K562 (cell line): ENCODE data around the gene RBPMS2. TPM values are rescaled to one million over a fixed set of nuclear protein-coding genes. Genes with fewer than 3 reads are reported as not detected.

ENCODE experiments used
- ATAC-seq: fragments of 200-7000 bp; cut with Tn5 transposase; 3 replicates; pipeline ENCODE4 v1.9.1; 2020; ENCODE audit warnings: moderate library complexity
- BruUV-seq: library from RNA; stranded (reverse); fragments of 400-500 nt; replicated peaks from 2 replicates; lab custom pipeline; 2021; lab: Mats Ljungman, UMichigan
- CTCF ChIA-PET: fragments of 300-600 bp; formaldehyde crosslinking; extraction: SDS; loops from one replicate; lab custom pipeline; 2021; ENCODE audit warnings: low intra/inter-chr PET ratio; lab: Yijun Ruan, JAX
- POLR2A ChIA-PET: fragments of 300-600, 350-650 bp; sonication (Branson Sonifier 250); formaldehyde crosslinking; extraction: SDS; loops from one replicate; lab custom pipeline; 2021; ENCODE audit warnings: antibody characterized with exemption, inconsistent platforms; lab: Yijun Ruan, JAX
- DNase-seq, 4 experiments: peaks; one replicate each; pipeline versions ENCODE4 v3.0.0 to v3.0.0-alpha.2; 2011 to 2018; ENCODE audit warnings: low spot score in 3 of 4, mixed read lengths in 3 of 4; ENCODE audit errors: extremely low read depth in 1 of 4
- FAIRE-seq: peaks from 2 replicates; lab custom pipeline; 2011; peaks lifted over from hg19 to GRCh38; lab: Jason Lieb, UNC
- H2AFZ ChIP-seq: 2 replicates; pipeline ENCODE4 v1.6.0; 2011; ENCODE audit warnings: low read depth, low read length, control low read depth, inconsistent platforms
- H3K27ac ChIP-seq: fragments of 200-600 bp; 3 replicates; pipeline ENCODE4 v1.8.0; 2011; ENCODE audit warnings: low read depth, mild to moderate bottlenecking, control low read depth, inconsistent platforms, low read length, moderate library complexity, mixed read lengths; ENCODE audit errors: extremely low read depth
- H3K27me3 ChIP-seq, 2 experiments: fragments of 300-600 bp in 1 of 2; 2 replicates in 1 of 2; 3 replicates in 1 of 2; pipeline versions ENCODE4 v1.6.0 to v1.8.0; 2011; ENCODE audit warnings: inconsistent platforms in 2 of 2, low read length in 2 of 2, mild to moderate bottlenecking in 1 of 2, mixed read lengths in 1 of 2, moderate library complexity in 1 of 2; ENCODE audit not compliant: control insufficient read depth in 2 of 2, insufficient read depth in 2 of 2
- H3K36me3 ChIP-seq: fragments of 300-600 bp; 3 replicates; pipeline ENCODE4 v1.8.0; 2011; ENCODE audit warnings: mild to moderate bottlenecking, low read length, inconsistent platforms; ENCODE audit not compliant: control insufficient read depth, insufficient read depth
- H3K4me1 ChIP-seq, 2 experiments: fragments of 200-600 bp in 1 of 2; replicated peaks in 1 of 2; 2 replicates in 1 of 2; 3 replicates in 1 of 2; pipeline versions ENCODE4 v1.5.1 to v1.8.0; 2011; ENCODE audit warnings: inconsistent platforms in 2 of 2, low read length in 2 of 2, mild to moderate bottlenecking in 1 of 2, mixed read lengths in 1 of 2, moderate library complexity in 1 of 2; ENCODE audit not compliant: control insufficient read depth in 2 of 2, insufficient read depth in 2 of 2
- H3K4me2 ChIP-seq: 2 replicates; pipeline ENCODE4 v1.6.1; 2011; ENCODE audit warnings: low read length, control low read depth, inconsistent platforms, mixed read lengths; ENCODE audit not compliant: insufficient read depth
- H3K4me3 ChIP-seq: fragments of 200-600 bp; sonication (generic), shearing (Covaris generic); 2 replicates; pipeline ENCODE4 v1.5.1; 2016; ENCODE audit warnings: control low read depth, inconsistent platforms
- H3K79me2 ChIP-seq: fragments of 200-600 bp; 3 replicates; pipeline ENCODE4 v1.8.0; 2011; ENCODE audit warnings: low read length, inconsistent platforms; ENCODE audit not compliant: control insufficient read depth, insufficient read depth
- H3K9ac ChIP-seq, 2 experiments: 2 replicates each; pipeline versions ENCODE4 v1.6.0 to v1.6.1; 2011; ENCODE audit warnings: low read depth in 2 of 2, low read length in 2 of 2, control low read depth in 1 of 2, inconsistent platforms in 1 of 2, mild to moderate bottlenecking in 1 of 2, mixed read lengths in 1 of 2; ENCODE audit not compliant: insufficient read depth in 1 of 2
- H3K9me1 ChIP-seq: one replicate; pipeline ENCODE4 v1.6.0; 2011; ENCODE audit warnings: inconsistent platforms, mild to moderate bottlenecking, low read length, moderate library complexity; ENCODE audit not compliant: control insufficient read depth, insufficient read depth
- H3K9me3 ChIP-seq: replicated peaks from 2 replicates; pipeline ENCODE4 v1.5.1; 2011; ENCODE audit warnings: low read depth, low read length, inconsistent platforms; ENCODE audit not compliant: control insufficient read depth, insufficient read depth
- H4K20me1 ChIP-seq: replicated peaks from 2 replicates; pipeline ENCODE4 v1.6.1; 2011; ENCODE audit warnings: low read length, inconsistent platforms, mixed read lengths; ENCODE audit not compliant: control insufficient read depth, insufficient read depth
- EGR1 ChIP-seq: fragments of 450-650 bp; conservative IDR thresholded peaks from 2 replicates; pipeline ENCODE4 v1.6.1; 2017; ENCODE audit warnings: mild to moderate bottlenecking
- FIP1L1 ChIP-seq: fragments of 200-400 bp; formaldehyde crosslinking; IDR thresholded peaks from 2 replicates; pipeline ENCODE4 v1.6.1; 2018; ENCODE audit warnings: mild to moderate bottlenecking, low read depth, low read length; ENCODE audit not compliant: poor library complexity, severe bottlenecking
- FOSL1 ChIP-seq: fragments of 200-800 bp; sonication (Bioruptor generic); conservative IDR thresholded peaks from 2 replicates; pipeline ENCODE4 v1.6.1; 2016; ENCODE audit warnings: missing genetic modification characterization, missing compliant biosample characterization
- NFIC ChIP-seq: fragments of 450-650 bp; IDR thresholded peaks from 2 replicates; pipeline ENCODE4 v1.6.1; 2017; ENCODE audit warnings: mild to moderate bottlenecking, inconsistent platforms
- WGBS: fragments of 100-300 bp; shearing (Covaris generic); methylation state at CpG from one replicate; pipeline ENCODE4 v1.1.6; 2016; ENCODE audit warnings: low coverage, mixed read lengths; ENCODE audit not compliant: insufficient coverage; ENCODE audit errors: missing lambda C conversion rate; 5-methylcytosine and 5-hydroxymethylcytosine counted together
- in situ Hi-C: fragments of 300-500 bp; cut with MboI; formaldehyde crosslinking; loops from 4 replicates; pipeline ENCODE4 v1.15.0; 2018; ENCODE audit warnings: inconsistent platforms, mixed read lengths
- intact Hi-C: fragments of 100-400 bp; cut with micrococcal nuclease; formaldehyde crosslinking; loops from 2 replicates; pipeline ENCODE4 v1.14.2; 2022
- polyA plus RNA-seq, 8 experiments: library from polyadenylated mRNA; depleted of rRNA in 4 of 8; stranded (reverse) in 5 of 8; unstranded in 3 of 8; fragments of >200 nt; fragmentation: Nextera tagmentation in 2 of 8; fragmentation: Illumina TruSeq in 1 of 8; extraction: Ambion mirVana in 2 of 8; extraction: Trizol in 1 of 8; gene quantifications; 2 replicates each; pipeline versions ENCODE4 v1.2.1 to v1.2.3, GENCODE V29; 2011 to 2014; ENCODE audit warnings: inconsistent platforms in 1 of 8, missing spikeins in 1 of 8
- total RNA-seq, 7 experiments: library from RNA; depleted of rRNA in 6 of 7; stranded (reverse); fragments of >200 nt in 6 of 7; fragmentation: Illumina TruSeq in 2 of 7; extraction: Trizol in 2 of 7; gene quantifications; 2 replicates each; pipeline versions ENCODE4 v1.2.1 to v1.2.3, GENCODE V29; 2011 to 2021; ENCODE audit warnings: low replicate concordance in 1 of 7

The RBPMS2 gene
- total and polyA plus RNA-seq, 9 of the 15 experiments (the other 6 are each of a cell fraction or from before 2014, with no cell fraction given), result 0.11 to 2.6 (median 0.37) TPM; not detected in 1

DNA sequence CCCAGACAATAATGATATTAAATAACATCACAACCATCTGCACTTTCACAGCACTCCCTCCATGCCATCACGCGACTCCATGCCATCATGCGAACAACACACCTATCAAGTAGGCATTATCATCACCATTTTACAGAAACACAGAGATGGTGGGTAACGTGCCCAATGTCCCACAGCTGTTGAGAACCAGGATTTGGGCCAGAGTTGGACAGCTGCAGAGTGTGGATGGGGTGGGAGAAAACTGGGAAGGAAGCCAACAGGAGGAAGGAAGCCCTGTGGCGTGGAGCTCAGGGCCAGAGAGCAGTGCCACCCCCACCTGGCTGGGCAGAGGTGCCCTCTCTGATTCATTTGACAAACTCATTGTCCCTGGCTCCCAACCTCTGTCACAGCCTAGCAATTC, 29.0 kb downstream of the RBPMS2 start:
- no peak overlapping the region for H3K4me3 ChIP-seq
- peaks cover under 1% of the 10 kb centered on the region for H4K20me1 ChIP-seq
- no TSS peak for BruUV-seq
- H3K4me2 ChIP-seq, result no peak overlapping the region
- FAIRE-seq, result no peak
- WGBS, result 8% methylated on average over 5 of the region's 5 CpGs
- H3K9me1 ChIP-seq, result no peaks in the 10 kb centered on the region
- peaks cover 42 to 83% of the 10 kb centered on the region in 2 experiments for H3K27me3 ChIP-seq
- no peak for ATAC-seq
- no peak overlapping the region for H3K27ac ChIP-seq
- intact Hi-C loops, result no loop called here
- no peaks in the 10 kb centered on the region for H3K36me3 ChIP-seq
- in situ Hi-C loops, result no loop called here
- ChIA-PET POLR2A (interaction anchor here (1.0 kb wide), 1 partner anchor 558 kb away, joined by 3 read pairs; the partner anchor contains the start of gene RNU5B-1), CTCF (no interaction called here)
- DNase-seq, result no peak
- H3K9ac ChIP-seq, result no peak overlapping the region
- TF ChIP-seq NFIC (0 out of 2 replicates have a peak, but pooled peaks have one; percentile 11), FOSL1 (tag) (no peak)
- H3K9me3 ChIP-seq, result no peaks in the 10 kb centered on the region
- H3K79me2 ChIP-seq, result no peaks in the 10 kb centered on the region
- H2AFZ ChIP-seq, result no peak overlapping the region
- peaks cover 0 to 13% of the 10 kb centered on the region in 2 experiments; a peak in 3 of 5 replicates for H3K4me1 ChIP-seq

- peaks cover 8% of the 10 kb centered on the region for H4K20me1 ChIP-seq
- H3K4me3 ChIP-seq, result no peak overlapping the region
- H3K9me3 ChIP-seq, result no peaks in the 10 kb centered on the region
- FAIRE-seq (no peak), ATAC-seq (no peak), DNase-seq (no peak)
- no TSS peak for BruUV-seq
- ChIA-PET POLR2A (no interaction called here), CTCF (no interaction called here)
- intact Hi-C loops, result loop anchor here (5.0 kb wide), 1 partner anchor 164 kb away; no protein-coding TSS in a partner anchor
- peaks cover 0 to 7% of the 10 kb centered on the region in 2 experiments; a peak in 1 of 5 replicates for H3K4me1 ChIP-seq
- no peaks in the 10 kb centered on the region for H3K9me1 ChIP-seq
- no peak overlapping the region for H3K27ac ChIP-seq
- no peak overlapping the region for H2AFZ ChIP-seq
- no peak overlapping the region for H3K9ac ChIP-seq
- in situ Hi-C loops, result no loop called here
- no peak for TF ChIP-seq FIP1L1
- 0 out of 2 replicates have a peak, but pooled peaks have one; percentile 13 for TF ChIP-seq EGR1
- no peaks in the 10 kb centered on the region for H3K79me2 ChIP-seq
- no peaks in the 10 kb centered on the region for H3K36me3 ChIP-seq
- no peak overlapping the region for H3K4me2 ChIP-seq
- H3K27me3 ChIP-seq, result peaks cover 36 to 79% of the 10 kb centered on the region in 2 experiments
- WGBS, result 20% methylated on average over 9 of the region's 11 CpGs
These were observed 31.7 kb downstream of the RBPMS2 start for GRCh38 chr15:64743691-64744090.
